ENCODE results near the gene TRAPPC12.
"Not testable (repeated sequence)": the region's sequence is repeated elsewhere in the genome, so short reads cannot be mapped to it uniquely, and the experiment has no call there.

The TRAPPC12 gene

GRCh38 chr2:3443506-3444084 is 64.1 kb downstream of the TRAPPC12 start:
- H3K27me3 ChIP-seq (ENCODE audit: insufficient read depth, poor library complexity, severe bottlenecking) = no peaks in the 10 kb centered on the region

GRCh38 chr2:3445891-3446290 is 66.4 kb downstream of the TRAPPC12 start:
- Histone ChIP-seq H3K4me1 (ENCODE audit: insufficient read depth, poor library complexity, severe bottlenecking) (no peaks in the 10 kb centered on the region), H3K36me3 (ENCODE audit: low read depth) (peaks cover 41% of the 10 kb centered on the region), H3K4me3 (ENCODE audit: severe bottlenecking) (no peak overlapping the region), H3K27ac (ENCODE audit: poor library complexity, severe bottlenecking) (no peak overlapping the region), H3K27me3 (ENCODE audit: insufficient read depth, poor library complexity, severe bottlenecking) (no peaks in the 10 kb centered on the region), H3K9me3 (ENCODE audit: severe bottlenecking) (no peaks in the 10 kb centered on the region)
- ATAC-seq (ENCODE audit: low read depth) = no peak
- DNase-seq (ENCODE audit: low spot score) = no peak
- TF ChIP-seq CTCF (IDR thresholded peaks at IDR 0.05; ENCODE audit: poor library complexity, severe bottlenecking) = no peak

More at GRCh38 chr2:3443506-3444084, 64.1 kb downstream of the TRAPPC12 start:
- no peak for ATAC-seq (ENCODE audit: low read depth)
- Histone ChIP-seq H3K9me3 (ENCODE audit: severe bottlenecking) (no peaks in the 10 kb centered on the region), H3K27ac (ENCODE audit: poor library complexity, severe bottlenecking) (no peak overlapping the region), H3K4me3 (ENCODE audit: severe bottlenecking) (no peak overlapping the region), H3K36me3 (ENCODE audit: low read depth) (peaks cover 38% of the 10 kb centered on the region), H3K4me1 (ENCODE audit: insufficient read depth, poor library complexity, severe bottlenecking) (no peaks in the 10 kb centered on the region)
- no peak for TF ChIP-seq CTCF (IDR thresholded peaks at IDR 0.05; ENCODE audit: poor library complexity, severe bottlenecking)
- no peak for DNase-seq (ENCODE audit: low spot score)

GRCh38 chr2:3446381-3446780 is 66.9 kb downstream of the TRAPPC12 start:
- Histone ChIP-seq H3K27ac (ENCODE audit: poor library complexity, severe bottlenecking) (no peak overlapping the region), H3K4me3 (ENCODE audit: severe bottlenecking) (no peak overlapping the region), H3K27me3 (ENCODE audit: insufficient read depth, poor library complexity, severe bottlenecking) (no peaks in the 10 kb centered on the region), H3K4me1 (ENCODE audit: insufficient read depth, poor library complexity, severe bottlenecking) (no peaks in the 10 kb centered on the region), H3K9me3 (ENCODE audit: severe bottlenecking) (no peaks in the 10 kb centered on the region), H3K36me3 (ENCODE audit: low read depth) (peaks cover 46% of the 10 kb centered on the region)
- DNase-seq (ENCODE audit: low spot score) = no peak
- ATAC-seq (ENCODE audit: low read depth) = no peak
- TF ChIP-seq CTCF (IDR thresholded peaks at IDR 0.05; ENCODE audit: poor library complexity, severe bottlenecking) = no peak

GRCh38 chr2:3447186-3447585 is 67.7 kb downstream of the TRAPPC12 start:
- H3K4me1 ChIP-seq (ENCODE audit: insufficient read depth, poor library complexity, severe bottlenecking); H3K27ac ChIP-seq (ENCODE audit: poor library complexity, severe bottlenecking); DNase-seq (ENCODE audit: low spot score); H3K9me3 ChIP-seq (ENCODE audit: severe bottlenecking); H3K27me3 ChIP-seq (ENCODE audit: insufficient read depth, poor library complexity, severe bottlenecking); ATAC-seq (ENCODE audit: low read depth); H3K4me3 ChIP-seq (ENCODE audit: severe bottlenecking): not testable (repeated sequence)
- H3K36me3 ChIP-seq (ENCODE audit: low read depth) = peaks cover 46% of the 10 kb centered on the region

- H3K9me3 ChIP-seq (ENCODE audit: severe bottlenecking) = no peaks in the 10 kb centered on the region
- no peak for TF ChIP-seq CTCF (IDR thresholded peaks at IDR 0.05; ENCODE audit: poor library complexity, severe bottlenecking)
These were observed 68.4 kb downstream of the TRAPPC12 start for GRCh38 chr2:3447789-3448317.

GRCh38 chr2:3448441-3448911 is 69.0 kb downstream of the TRAPPC12 start:
- H3K27ac ChIP-seq (ENCODE audit: poor library complexity, severe bottlenecking); DNase-seq (ENCODE audit: low spot score); ATAC-seq (ENCODE audit: low read depth); H3K9me3 ChIP-seq (ENCODE audit: severe bottlenecking); H3K4me3 ChIP-seq (ENCODE audit: severe bottlenecking); H3K27me3 ChIP-seq (ENCODE audit: insufficient read depth, poor library complexity, severe bottlenecking); H3K4me1 ChIP-seq (ENCODE audit: insufficient read depth, poor library complexity, severe bottlenecking): not testable (repeated sequence)
- peaks cover 42% of the 10 kb centered on the region for H3K36me3 ChIP-seq (ENCODE audit: low read depth)

More at GRCh38 chr2:3447789-3448317, 68.4 kb downstream of the TRAPPC12 start:
- no peak for ATAC-seq (ENCODE audit: low read depth)
- DNase-seq (ENCODE audit: low spot score) = no peak
- no peak overlapping the region for H3K27ac ChIP-seq (ENCODE audit: poor library complexity, severe bottlenecking)
- H3K27me3 ChIP-seq (ENCODE audit: insufficient read depth, poor library complexity, severe bottlenecking) = no peaks in the 10 kb centered on the region
- no peak overlapping the region for H3K4me3 ChIP-seq (ENCODE audit: severe bottlenecking)
- H3K36me3 ChIP-seq (ENCODE audit: low read depth) = peaks cover 46% of the 10 kb centered on the region
- no peaks in the 10 kb centered on the region for H3K4me1 ChIP-seq (ENCODE audit: insufficient read depth, poor library complexity, severe bottlenecking)
